Stomach (tissue), 9 donors: ENCODE results near the gene ZXDC. TPM values are rescaled to one million over a fixed set of nuclear protein-coding genes. Genes with fewer than 3 reads are reported as not detected.

Experiments used
- DNase-seq, 2 donors: peaks; one replicate each; pipeline versions ENCODE4 v3.0.0 to v3.0.0-alpha.2; 2013 to 2019
- H3K27ac ChIP-seq, 5 donors: fragments of 200-600 bp in 4 of 5; sonication (generic) in 4 of 5; one replicate each; pipeline ENCODE4 v1.5.1; 2013 to 2019; ENCODE audit warnings: mild to moderate bottlenecking in 1 of 5, moderate library complexity in 1 of 5
- H3K27me3 ChIP-seq, 3 donors: fragments of 200-600 bp; sonication (generic); one replicate each; pipeline ENCODE4 v1.5.1; 2017 to 2019; ENCODE audit warnings: mixed run types in 1 of 3
- H3K36me3 ChIP-seq, 4 donors: fragments of 200-600 bp; sonication (generic); 1 replicate in 3 of 4; 2 replicates in 1 of 4; pipeline ENCODE4 v1.5.1; 2016 to 2019
- H3K4me1 ChIP-seq, 4 donors: fragments of 200-600 bp; sonication (generic); one replicate each; pipeline ENCODE4 v1.5.1; 2016 to 2019
- H3K4me3 ChIP-seq, 4 donors: fragments of 200-600 bp; sonication (generic) in 3 of 4; one replicate each; pipeline ENCODE4 v1.5.1; 2016 to 2019; ENCODE audit warnings: mild to moderate bottlenecking in 1 of 4
- H3K9me3 ChIP-seq, 4 donors: fragments of 200-600 bp; sonication (generic); one replicate each; pipeline ENCODE4 v1.5.1; 2016 to 2019
- EP300 ChIP-seq: sonication (generic); formaldehyde crosslinking; IDR thresholded peaks from one replicate; pipeline ENCODE4 v1.6.1; 2017; ENCODE audit warnings: antibody characterized with exemption
- POLR2A ChIP-seq, 4 donors: fragments of 450-650 bp; IDR thresholded peaks; one replicate each; pipeline ENCODE4 v1.6.1; 2016; ENCODE audit warnings: antibody characterized with exemption in 4 of 4, control low read depth in 2 of 4, mild to moderate bottlenecking in 1 of 4, moderate library complexity in 1 of 4
- POLR2AphosphoS5 ChIP-seq, 3 donors: sonication (generic); formaldehyde crosslinking; IDR thresholded peaks; one replicate each; pipeline ENCODE4 v1.6.1; 2016; ENCODE audit warnings: antibody characterized with exemption in 3 of 3
- WGBS, 5 donors: extraction: QIAGEN DNeasy Blood & Tissue Kit in 3 of 5; methylation state at CpG; one replicate each; pipeline versions ENCODE4 v1.1.5 to v1.1.7; 2013 to 2018; 5-methylcytosine and 5-hydroxymethylcytosine counted together
- intact Hi-C: fragments of 100-400 bp; cut with DNase I; formaldehyde crosslinking; loops from one replicate; pipeline ENCODE4 v1.15.1; 2023; ENCODE audit warnings: low total_unique reads
- polyA plus RNA-seq, 3 donors: library from polyadenylated mRNA; stranded (reverse); fragments of 200-250 nt; gene quantifications; one replicate each; pipeline ENCODE4 v1.2.3, GENCODE V29; 2013
- total RNA-seq, 5 donors: library from RNA; depleted of rRNA; stranded (reverse); fragments of >200 nt; gene quantifications; one replicate each; pipeline versions ENCODE4 v1.1.0 to v1.2.3, GENCODE V29; 2014 to 2016
- TF ChIP-seq, protein P1 (sequence below), 7 experiments: fragments of 450-650 bp in 4 of 7; fragments of 200-600 bp in 3 of 7; sonication (generic) in 3 of 7; IDR thresholded peaks; one replicate each; pipeline ENCODE4 v1.5.1; 2016 to 2019; ENCODE audit warnings: antibody characterized with exemption in 7 of 7, control low read depth in 2 of 7, mild to moderate bottlenecking in 1 of 7
- donor health status: healthy with polysubstance abuse.
- donor health status: Bipolar disorder and iron deficiency.
- donor health status: healthy.

Gene ZXDC
- total and polyA plus RNA-seq, 8 donors = 6.1 to 73.2 (median 22.4) TPM

DNA sequence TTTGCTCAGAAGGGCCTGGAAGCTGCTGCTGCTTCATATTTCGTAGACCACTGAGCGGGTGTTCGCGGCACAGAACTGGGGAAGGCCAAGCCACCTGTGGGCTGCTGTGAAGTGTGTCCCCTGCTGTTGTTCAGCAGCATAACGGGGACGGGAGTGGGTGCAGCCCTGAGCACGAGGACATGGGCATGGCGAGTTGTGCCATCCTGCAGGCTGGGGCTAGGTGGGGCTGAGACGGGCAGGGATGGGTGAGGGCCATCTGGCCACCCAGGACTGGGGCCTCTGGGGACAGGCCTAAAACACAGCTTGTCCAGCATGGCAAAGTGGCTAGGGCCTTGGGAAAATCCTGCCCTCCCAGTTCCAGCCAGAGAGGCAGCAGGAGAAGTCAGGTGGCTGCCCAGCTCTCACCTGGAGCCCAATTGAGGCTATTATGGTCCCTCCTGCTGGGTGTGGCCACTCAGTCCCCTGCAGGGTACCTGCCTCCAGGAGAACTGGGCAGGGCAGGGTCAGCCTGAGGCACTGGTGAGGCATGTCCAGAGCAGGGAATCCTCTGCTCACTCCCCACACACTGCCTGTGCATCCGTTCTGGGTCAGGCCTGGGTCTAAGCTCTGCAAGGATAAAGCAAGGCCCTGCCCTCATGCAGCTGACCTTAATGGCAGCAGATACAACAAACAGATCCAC, 51.5 kb downstream of the ZXDC start:
- H3K27me3 ChIP-seq = peaks cover 0 to 9% (median 0%) of the 10 kb centered on the region in 3 donors
- no peak overlapping the region for H3K27ac ChIP-seq
- 89 to 96% (median 95%) methylated on average over 6 to 10 of the region's 10 CpGs for WGBS, 5 donors
- TF ChIP-seq EP300 (no peak), POLR2A (IDR thresholded peaks at IDR 0.05) (no peak), POLR2AphosphoS5 (IDR thresholded peaks at IDR 0.05) (no peak)
- TF ChIP-seq, protein P1, sequence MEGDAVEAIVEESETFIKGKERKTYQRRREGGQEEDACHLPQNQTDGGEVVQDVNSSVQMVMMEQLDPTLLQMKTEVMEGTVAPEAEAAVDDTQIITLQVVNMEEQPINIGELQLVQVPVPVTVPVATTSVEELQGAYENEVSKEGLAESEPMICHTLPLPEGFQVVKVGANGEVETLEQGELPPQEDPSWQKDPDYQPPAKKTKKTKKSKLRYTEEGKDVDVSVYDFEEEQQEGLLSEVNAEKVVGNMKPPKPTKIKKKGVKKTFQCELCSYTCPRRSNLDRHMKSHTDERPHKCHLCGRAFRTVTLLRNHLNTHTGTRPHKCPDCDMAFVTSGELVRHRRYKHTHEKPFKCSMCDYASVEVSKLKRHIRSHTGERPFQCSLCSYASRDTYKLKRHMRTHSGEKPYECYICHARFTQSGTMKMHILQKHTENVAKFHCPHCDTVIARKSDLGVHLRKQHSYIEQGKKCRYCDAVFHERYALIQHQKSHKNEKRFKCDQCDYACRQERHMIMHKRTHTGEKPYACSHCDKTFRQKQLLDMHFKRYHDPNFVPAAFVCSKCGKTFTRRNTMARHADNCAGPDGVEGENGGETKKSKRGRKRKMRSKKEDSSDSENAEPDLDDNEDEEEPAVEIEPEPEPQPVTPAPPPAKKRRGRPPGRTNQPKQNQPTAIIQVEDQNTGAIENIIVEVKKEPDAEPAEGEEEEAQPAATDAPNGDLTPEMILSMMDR (IDR thresholded peaks at IDR 0.05) = no peak
- peak in 1 of 2 donors; percentile 17 for DNase-seq
- H3K36me3 ChIP-seq = peaks cover 0 to 11% (median 0%) of the 10 kb centered on the region in 4 donors
- no peaks in the 10 kb centered on the region for H3K4me1 ChIP-seq
- no peak overlapping the region for H3K4me3 ChIP-seq
- intact Hi-C loops = no loop called here
- H3K9me3 ChIP-seq = peaks cover 9 to 34% (median 20%) of the 10 kb centered on the region in 4 donors

DNA sequence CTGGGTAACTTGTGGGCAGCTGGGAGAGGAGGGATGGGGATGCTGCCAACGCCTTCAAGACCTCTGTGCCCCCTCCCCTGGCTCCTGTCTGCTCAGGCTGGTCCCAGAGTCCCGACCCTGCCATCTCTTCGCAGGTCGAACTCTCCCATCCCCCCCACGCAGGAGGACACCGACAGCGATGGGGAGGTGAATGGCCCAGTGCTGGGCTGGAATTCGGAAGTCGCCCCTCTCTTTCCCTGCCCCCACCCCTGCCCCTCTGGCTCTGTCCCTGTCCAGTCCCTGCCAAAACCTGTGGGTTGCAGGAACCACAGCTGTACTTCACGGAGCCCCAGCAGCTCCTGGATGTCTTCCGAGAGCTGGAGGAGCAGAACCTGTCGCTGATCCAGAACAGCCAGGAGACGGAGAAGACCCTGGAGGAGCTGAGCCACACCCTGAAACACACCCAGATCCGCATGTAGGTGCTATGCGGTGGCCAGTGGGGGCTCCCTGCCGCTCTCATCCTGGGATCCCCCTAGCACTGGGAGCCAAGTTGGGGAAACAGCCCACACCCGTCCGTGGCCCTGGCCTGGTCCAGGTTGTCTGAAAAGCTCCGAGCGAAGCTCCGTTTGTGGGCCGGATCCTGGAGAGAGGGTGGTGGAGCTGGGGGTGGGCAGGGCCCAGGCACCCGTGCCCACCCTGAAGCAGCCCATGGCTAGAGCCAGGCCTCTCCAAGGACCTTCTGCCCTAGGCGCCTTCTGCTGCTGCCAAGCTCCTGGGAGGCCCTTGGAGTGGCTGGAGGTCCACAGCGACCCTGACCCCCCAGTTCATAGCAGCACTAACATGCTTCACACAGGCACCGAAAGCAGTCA, 52.3 kb downstream of the ZXDC start:
- H3K4me1 ChIP-seq = no peaks in the 10 kb centered on the region
- H3K9me3 ChIP-seq = peaks cover 9 to 30% (median 18%) of the 10 kb centered on the region in 4 donors
- peak in 1 of 2 donors; percentile 20 for DNase-seq
- no peak overlapping the region for H3K4me3 ChIP-seq
- intact Hi-C loops = no loop called here
- peaks cover 0 to 17% (median 0%) of the 10 kb centered on the region in 3 donors for H3K27me3 ChIP-seq
- 76 to 91% (median 85%) methylated on average over 11 to 26 of the region's 26 CpGs for WGBS, 5 donors
- peaks cover 0 to 11% (median 0%) of the 10 kb centered on the region in 4 donors for H3K36me3 ChIP-seq
- no peak overlapping the region for H3K27ac ChIP-seq
- TF ChIP-seq, protein P1 (IDR thresholded peaks at IDR 0.05) = no peak

- intact Hi-C loops = no loop called here
- Histone ChIP-seq H3K27ac (no peak overlapping the region), H3K36me3 (peaks cover 0 to 11% (median 0%) of the 10 kb centered on the region in 4 donors), H3K4me3 (no peak overlapping the region), H3K4me1 (no peaks in the 10 kb centered on the region), H3K9me3 (peaks cover 9 to 24% (median 17%) of the 10 kb centered on the region in 4 donors), H3K27me3 (peaks cover 0 to 24% (median 1%) of the 10 kb centered on the region in 3 donors)
- TF ChIP-seq POLR2AphosphoS5 (IDR thresholded peaks at IDR 0.05) = no peak
- 59 to 77% (median 68%) methylated on average over 4 of the region's 4 CpGs for WGBS, 5 donors
- DNase-seq = peak in 1 of 2 donors; percentile 22
These were observed 53.1 kb downstream of the ZXDC start for GRCh38 chr3:126422571-126423091.

DNA sequence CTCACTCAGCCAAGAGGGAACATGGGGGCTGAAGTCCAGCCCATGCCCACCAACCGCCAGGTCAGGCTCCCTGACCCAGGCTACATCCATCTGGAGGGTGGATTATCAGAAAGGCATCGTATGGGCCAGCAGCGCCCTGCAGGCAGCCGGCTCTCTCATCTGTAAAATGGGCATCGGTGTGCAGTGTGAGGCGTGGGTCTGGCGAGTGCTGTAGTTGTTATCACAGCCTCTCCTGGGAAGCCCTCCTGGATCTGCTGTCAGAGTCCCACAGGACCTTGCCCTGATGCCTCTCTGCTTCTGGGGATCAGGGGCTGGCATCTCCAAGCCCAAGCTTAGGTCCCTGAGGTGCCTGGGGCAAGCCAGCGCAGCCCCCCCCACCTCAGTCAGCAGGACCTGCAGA, 53.6 kb downstream of the ZXDC start:
- Histone ChIP-seq H3K4me3 (no peak overlapping the region), H3K9me3 (peaks cover 9 to 19% (median 15%) of the 10 kb centered on the region in 4 donors), H3K4me1 (no peaks in the 10 kb centered on the region), H3K27me3 (peaks cover 0 to 30% (median 6%) of the 10 kb centered on the region in 3 donors), H3K27ac (no peak overlapping the region), H3K36me3 (peaks cover 0 to 11% (median 0%) of the 10 kb centered on the region in 4 donors)
- intact Hi-C loops = no loop called here
- 82 to 96% (median 92%) methylated on average over 5 to 8 of the region's 8 CpGs for WGBS, 5 donors
- TF ChIP-seq EP300 (no peak), POLR2A (IDR thresholded peaks at IDR 0.05) (no peak), POLR2AphosphoS5 (IDR thresholded peaks at IDR 0.05) (no peak)
- TF ChIP-seq, protein P1 (IDR thresholded peaks at IDR 0.05) = no peak
- peak in 1 of 2 donors; percentile 17 for DNase-seq
